HG03045 (cell line): Measurements from ENCODE around the gene ADA.
"Not testable (repeated sequence)": the region's sequence is repeated elsewhere in the genome, so short reads cannot be mapped to it uniquely, and the experiment has no call there.

Experiments
- ATAC-seq: cut with Tn5 transposase; IDR thresholded peaks from one replicate; pipeline ENCODE4 v1.9.1; 2021; ENCODE audit warnings: mild to moderate bottlenecking, moderate library complexity; ENCODE audit not compliant: unreplicated experiment

ADA gene

GRCh38 chr20:44678990-44679611 is 27.6 kb upstream of the ADA start:
- no peak for ATAC-seq

- no peak for ATAC-seq
Observed at GRCh38 chr20:44678242-44678641, 26.7 kb upstream of the ADA start.

GRCh38 chr20:44672318-44672902 is 20.9 kb upstream of the ADA start:
- not testable (repeated sequence) for ATAC-seq

- not testable (repeated sequence) for ATAC-seq
Observed at GRCh38 chr20:44671541-44671940, 20.0 kb upstream of the ADA start.

GRCh38 chr20:44670851-44671250 is 19.4 kb upstream of the ADA start:
- not testable (repeated sequence) for ATAC-seq

- ATAC-seq, result no peak
Observed at GRCh38 chr20:44666066-44666465, 14.6 kb upstream of the ADA start.

GRCh38 chr20:44664131-44664530 is 12.6 kb upstream of the ADA start:
- ATAC-seq, result no peak

- no peak for ATAC-seq
Observed at GRCh38 chr20:44662261-44662660, 10.8 kb upstream of the ADA start.

GRCh38 chr20:44660581-44660980 is 9.1 kb upstream of the ADA start:
- ATAC-seq, result no peak

- ATAC-seq, result no peak
Observed at GRCh38 chr20:44659931-44660330, 8.4 kb upstream of the ADA start.

- no peak for ATAC-seq
Observed at GRCh38 chr20:44658810-44659209, 7.3 kb upstream of the ADA start.

- ATAC-seq, result no peak
Observed at GRCh38 chr20:44657875-44658274, 6.4 kb upstream of the ADA start.

- no peak for ATAC-seq
Observed at GRCh38 chr20:44656448-44656847, 4.9 kb upstream of the ADA start.

- not testable (repeated sequence) for ATAC-seq
Observed at GRCh38 chr20:44654210-44654609, 2.7 kb upstream of the ADA start.

- no peak for ATAC-seq
Observed at GRCh38 chr20:44653546-44653945, 2.0 kb upstream of the ADA start.

GRCh38 chr20:44651434-44651683 is 140 bp downstream of the ADA start:
- no peak for ATAC-seq

GRCh38 chr20:44650771-44651433 is 597 bp downstream of the ADA start:
- ATAC-seq, result no peak

GRCh38 chr20:44649976-44650375 is 1.5 kb downstream of the ADA start:
- no peak for ATAC-seq

GRCh38 chr20:44649126-44649525 is 2.4 kb downstream of the ADA start:
- ATAC-seq, result no peak

GRCh38 chr20:44648579-44648978 is 2.9 kb downstream of the ADA start:
- no peak for ATAC-seq

- no peak for ATAC-seq
Observed at GRCh38 chr20:44648068-44648467, 3.4 kb downstream of the ADA start.

GRCh38 chr20:44646641-44647274 is 4.7 kb downstream of the ADA start:
- ATAC-seq, result peak; percentile 46
